PC-3 (cell line): ENCODE results near the gene FAM72C.
"Not testable (repeated sequence)": the region's sequence is repeated elsewhere in the genome, so short reads cannot be mapped to it uniquely, and the experiment has no call there.

ENCODE experiments used
- CTCF ChIP-seq: fragments of 300-600 bp; sonication (generic); conservative IDR thresholded peaks from 2 replicates; pipeline ENCODE4 v1.5.1; 2017; ENCODE audit warnings: antibody characterized with exemption, low read depth, mild to moderate bottlenecking, low read length
- EZH2 ChIP-seq: fragments of 300-600 bp; sonication (generic); IDR thresholded peaks from one replicate; pipeline ENCODE4 v1.6.1; 2017; ENCODE audit warnings: antibody characterized with exemption, mild to moderate bottlenecking, low read length; ENCODE audit not compliant: unreplicated experiment
- EZH2phosphoT487 ChIP-seq: fragments of 300-600 bp; sonication (generic); IDR thresholded peaks from 2 replicates; pipeline ENCODE4 v1.6.1; 2018; ENCODE audit warnings: mild to moderate bottlenecking, antibody characterized with exemption, low read length, borderline replicate concordance

GRCh38 chr1:143993301-143993907 is 21.6 kb upstream of the FAM72C start:
- TF ChIP-seq CTCF, EZH2phosphoT487, EZH2: not testable (repeated sequence)
